GM23248 (cell line): ENCODE data around the gene OPALIN. TPM values are rescaled to one million over a fixed set of nuclear protein-coding genes. Genes with fewer than 3 reads are reported as not detected.

Source experiments
- DNase-seq: peaks from one replicate; pipeline ENCODE4 v3.0.0-alpha.2; 2015
- H2AFZ ChIP-seq: fragments of 200-600 bp; sonication (generic); 2 replicates; pipeline ENCODE4 v1.6.1; 2016; ENCODE audit warnings: antibody characterized with exemption
- H3F3A ChIP-seq: fragments of 200-600 bp; sonication (generic); 2 replicates; pipeline ENCODE4 v1.6.1; 2016; ENCODE audit warnings: mild to moderate bottlenecking, antibody characterized with exemption, mixed run types; ENCODE audit not compliant: insufficient read depth
- H3K27ac ChIP-seq: fragments of 200-600 bp; sonication (generic); 2 replicates; pipeline ENCODE4 v1.5.1; 2016; ENCODE audit warnings: mild to moderate bottlenecking
- H3K27me3 ChIP-seq: fragments of 200-600 bp; sonication (generic); replicated peaks from 2 replicates; pipeline ENCODE4 v1.6.1; 2016; ENCODE audit warnings: mild to moderate bottlenecking; ENCODE audit not compliant: insufficient read depth
- H3K36me3 ChIP-seq: fragments of 200-600 bp; sonication (generic); 2 replicates; pipeline ENCODE4 v1.6.1; 2016; ENCODE audit warnings: low read depth, mild to moderate bottlenecking
- H3K4me1 ChIP-seq: fragments of 200-600 bp; sonication (generic); 2 replicates; pipeline ENCODE4 v1.6.1; 2016; ENCODE audit warnings: mild to moderate bottlenecking; ENCODE audit not compliant: insufficient read depth
- H3K4me2 ChIP-seq: fragments of 200-600 bp; sonication (generic); one replicate; pipeline ENCODE4 v1.6.1; 2016; ENCODE audit warnings: mild to moderate bottlenecking; ENCODE audit not compliant: unreplicated experiment
- H3K4me3 ChIP-seq: fragments of 200-600 bp; sonication (generic); 2 replicates; pipeline ENCODE4 v1.5.1; 2016; ENCODE audit warnings: mild to moderate bottlenecking
- H3K79me2 ChIP-seq: fragments of 200-600 bp; sonication (generic); 2 replicates; pipeline ENCODE4 v1.6.1; 2016; ENCODE audit warnings: mild to moderate bottlenecking; ENCODE audit not compliant: insufficient read depth
- H3K9ac ChIP-seq: fragments of 200-600 bp; sonication (generic); 2 replicates; pipeline ENCODE4 v1.6.1; 2016; ENCODE audit warnings: mild to moderate bottlenecking
- H3K9me2 ChIP-seq: fragments of 200-600 bp; sonication (generic); 2 replicates; pipeline ENCODE4 v1.6.1; 2016; ENCODE audit warnings: mixed run types, mild to moderate bottlenecking, moderate library complexity; ENCODE audit not compliant: insufficient read depth
- H3K9me3 ChIP-seq: fragments of 200-600 bp; sonication (generic); one replicate; pipeline ENCODE4 v1.6.1; 2017; ENCODE audit warnings: low read depth
- H4K20me1 ChIP-seq: fragments of 200-600 bp; sonication (generic); 2 replicates; pipeline ENCODE4 v1.6.0; 2016; ENCODE audit not compliant: insufficient read depth
- EZH2 ChIP-seq: fragments of 200-600 bp; sonication (generic); IDR thresholded peaks from 2 replicates; pipeline ENCODE4 v1.6.1; 2018; ENCODE audit warnings: antibody characterized with exemption, mild to moderate bottlenecking; ENCODE audit not compliant: insufficient read depth, poor library complexity, severe bottlenecking
- EZH2phosphoT487 ChIP-seq: fragments of 200-600 bp; sonication (generic); IDR thresholded peaks from 2 replicates; pipeline ENCODE4 v1.6.1; 2018; ENCODE audit warnings: antibody characterized with exemption, moderate library complexity, mild to moderate bottlenecking, low read depth; ENCODE audit not compliant: insufficient read depth
- WGBS, 2 experiments: methylation state at CpG; one replicate each; pipeline ENCODE4 v1.1.6; 2015 to 2017; ENCODE audit warnings: low lambda C conversion rate in 2 of 2, low coverage in 1 of 2; ENCODE audit errors: missing lambda C conversion rate in 2 of 2; 5-methylcytosine and 5-hydroxymethylcytosine counted together
- in situ Hi-C: fragments of 300-500 bp; cut with MboI; formaldehyde crosslinking; loops from 2 replicates; pipeline ENCODE4 v1.15.0; 2020
- polyA plus RNA-seq: library from polyadenylated mRNA; unstranded; fragments of >200 nt; fragmentation: Nextera tagmentation; extraction: Ambion mirVana; gene quantifications from 2 replicates; pipeline ENCODE4 v1.2.1, GENCODE V29; 2016
- total RNA-seq: library from RNA; depleted of rRNA; stranded (reverse); fragments of >200 nt; shearing (Covaris generic); gene quantifications from 2 replicates; pipeline ENCODE4 v1.2.3, GENCODE V29; 2014

Gene OPALIN
- total and polyA plus RNA-seq, 2 experiments from 2014 or later = not detected

DNA sequence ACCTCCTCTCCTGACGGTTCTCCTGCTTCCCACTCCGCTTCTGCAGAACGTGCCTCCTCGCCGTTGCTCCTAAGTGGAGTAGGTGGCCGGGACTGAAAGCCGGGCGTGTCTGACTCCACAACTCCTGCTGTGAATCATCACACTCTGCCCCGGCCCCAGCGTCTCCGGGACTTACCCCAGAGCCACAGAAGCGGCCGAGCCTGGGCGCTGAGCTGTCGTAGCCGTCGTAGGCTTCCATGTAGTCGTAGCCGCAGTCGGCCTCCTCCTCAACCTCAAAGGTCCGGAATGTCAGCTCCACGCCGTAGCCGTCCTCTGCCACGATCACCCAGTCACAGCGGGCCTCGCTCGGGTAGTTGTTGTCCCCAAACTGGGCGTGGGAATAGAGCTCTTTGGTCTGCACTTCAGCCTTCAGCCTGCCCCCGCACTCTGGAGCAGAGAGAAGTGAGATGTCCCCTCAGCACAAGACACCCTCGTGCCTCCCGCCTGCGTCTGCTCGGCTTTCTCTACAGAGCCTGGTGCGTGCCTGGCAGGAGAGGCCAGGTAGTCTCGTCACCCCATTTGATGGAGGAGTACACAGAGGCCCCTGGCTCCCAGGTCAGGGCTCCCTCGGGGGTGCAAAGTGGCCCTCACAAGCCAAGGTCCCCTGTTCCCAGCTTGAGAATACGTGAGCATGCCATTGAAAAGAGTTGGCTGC, 11.2 kb upstream of the OPALIN start:
- no peak overlapping the region for H3K9ac ChIP-seq
- no peak overlapping the region for H3K27ac ChIP-seq
- H3K4me3 ChIP-seq = no peak overlapping the region
- DNase-seq = peak; percentile 8
- H3K79me2 ChIP-seq = no peaks in the 10 kb centered on the region
- H3K9me3 ChIP-seq = no peaks in the 10 kb centered on the region
- no peaks in the 10 kb centered on the region for H3K36me3 ChIP-seq
- H3K4me1 ChIP-seq = no peaks in the 10 kb centered on the region
- H3K4me2 ChIP-seq = no peak overlapping the region
- WGBS, 2 experiments = 72 to 76% methylated on average over 37 of the region's 38 CpGs
- H3K9me2 ChIP-seq = no peaks in the 10 kb centered on the region
- H3F3A ChIP-seq = no peaks in the 10 kb centered on the region
- H3K27me3 ChIP-seq = peaks cover 6% of the 10 kb centered on the region
- no peak overlapping the region for H2AFZ ChIP-seq
- H4K20me1 ChIP-seq = no peaks in the 10 kb centered on the region
- in situ Hi-C loops = no loop called here
- TF ChIP-seq EZH2 (no peak), EZH2phosphoT487 (no peak)

DNA sequence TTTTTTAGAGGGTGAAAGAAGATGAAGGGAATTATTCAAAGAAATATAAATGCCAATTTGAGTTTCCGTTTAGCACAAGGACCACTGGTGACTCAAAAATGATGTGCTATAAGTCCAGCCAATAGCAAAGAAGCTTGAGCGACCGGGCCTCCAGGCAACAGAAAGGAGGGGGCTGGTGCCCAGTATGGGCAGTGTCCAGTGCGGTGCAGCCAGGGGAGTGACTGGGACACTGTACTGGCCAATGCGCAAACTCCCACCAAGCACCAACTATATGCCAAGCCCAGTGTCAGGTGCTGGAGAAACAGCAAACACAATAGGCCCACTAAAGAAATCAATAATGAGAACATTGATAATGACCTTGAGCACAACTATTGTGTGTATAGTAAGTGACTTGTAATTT, 10.2 kb upstream of the OPALIN start:
- in situ Hi-C loops = no loop called here
- H2AFZ ChIP-seq = no peak overlapping the region
- H3K4me1 ChIP-seq = no peaks in the 10 kb centered on the region
- H3K4me2 ChIP-seq = no peak overlapping the region
- 65 to 73% methylated on average over 5 of the region's 5 CpGs for WGBS, 2 experiments
- no peak overlapping the region for H3K4me3 ChIP-seq
- no peaks in the 10 kb centered on the region for H3F3A ChIP-seq
- no peaks in the 10 kb centered on the region for H3K36me3 ChIP-seq
- no peak overlapping the region for H3K27ac ChIP-seq
- no peaks in the 10 kb centered on the region for H3K9me3 ChIP-seq
- H3K79me2 ChIP-seq = no peaks in the 10 kb centered on the region
- H3K9ac ChIP-seq = no peak overlapping the region
- DNase-seq = no peak
- TF ChIP-seq EZH2phosphoT487 (no peak), EZH2 (no peak)
- H4K20me1 ChIP-seq = no peaks in the 10 kb centered on the region
- no peaks in the 10 kb centered on the region for H3K9me2 ChIP-seq
- H3K27me3 ChIP-seq = peaks cover 10% of the 10 kb centered on the region

DNA sequence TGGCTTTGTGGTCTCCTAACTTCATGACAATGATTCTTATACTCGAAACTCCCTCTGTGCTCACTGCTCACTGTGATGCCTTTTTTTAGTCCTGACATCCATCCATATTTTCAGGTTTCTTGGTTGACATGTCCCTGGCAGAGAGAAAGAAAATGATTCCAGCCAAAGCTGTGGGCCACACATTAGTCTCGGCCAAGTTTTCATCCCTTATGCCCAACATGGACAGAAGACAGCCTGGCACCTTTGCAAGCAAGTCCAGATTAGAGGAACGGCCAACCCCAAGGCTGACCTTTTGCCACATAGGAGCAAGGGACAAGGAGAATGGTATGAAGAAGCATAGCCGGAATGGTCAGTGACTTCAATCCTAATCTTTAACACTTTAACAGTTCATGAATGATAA, 8.7 kb upstream of the OPALIN start:
- Histone ChIP-seq H3K27me3 (peaks cover 10% of the 10 kb centered on the region), H3K9me2 (no peaks in the 10 kb centered on the region), H2AFZ (no peak overlapping the region), H3F3A (no peaks in the 10 kb centered on the region), H3K36me3 (no peaks in the 10 kb centered on the region), H4K20me1 (no peaks in the 10 kb centered on the region), H3K4me3 (no peak overlapping the region), H3K27ac (no peak overlapping the region), H3K9ac (no peak overlapping the region), H3K9me3 (no peaks in the 10 kb centered on the region), H3K4me1 (no peaks in the 10 kb centered on the region), H3K4me2 (no peak overlapping the region), H3K79me2 (no peaks in the 10 kb centered on the region)
- DNase-seq = no peak
- in situ Hi-C loops = no loop called here
- TF ChIP-seq EZH2 = no peak
- no peak for TF ChIP-seq EZH2phosphoT487
- WGBS, 2 experiments = 16 to 22% methylated on average over 4 of the region's 4 CpGs

DNA sequence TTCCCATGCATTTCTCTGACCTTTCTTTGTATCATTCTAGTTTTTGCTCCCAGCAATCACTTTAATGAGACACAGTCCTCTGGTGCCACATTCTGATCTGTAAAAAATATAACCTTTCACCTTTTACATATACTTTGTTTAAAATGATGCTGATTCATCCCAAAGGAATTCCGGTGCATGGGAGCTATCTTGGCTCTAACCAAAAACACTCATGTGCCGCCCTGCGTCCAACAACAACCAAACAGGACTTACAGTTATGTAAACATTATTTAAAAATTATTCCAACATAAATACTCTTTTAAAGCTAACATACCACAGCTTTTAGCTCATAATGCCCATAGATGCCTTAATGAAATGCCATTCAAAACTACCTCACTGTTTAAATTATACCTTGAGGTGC, 7.7 kb upstream of the OPALIN start:
- Histone ChIP-seq H3K27ac (no peak overlapping the region), H3K9me3 (no peaks in the 10 kb centered on the region), H3K36me3 (no peaks in the 10 kb centered on the region), H3K4me1 (no peaks in the 10 kb centered on the region), H4K20me1 (no peaks in the 10 kb centered on the region), H3K27me3 (peaks cover 10% of the 10 kb centered on the region), H3F3A (no peaks in the 10 kb centered on the region), H3K4me3 (no peak overlapping the region), H3K9ac (no peak overlapping the region), H2AFZ (no peak overlapping the region), H3K4me2 (no peak overlapping the region), H3K9me2 (no peaks in the 10 kb centered on the region), H3K79me2 (no peaks in the 10 kb centered on the region)
- no peak for TF ChIP-seq EZH2phosphoT487
- TF ChIP-seq EZH2 = no peak
- WGBS, 2 experiments = 77 to 90% methylated on average over 3 of the region's 3 CpGs
- no peak for DNase-seq
- in situ Hi-C loops = no loop called here

DNA sequence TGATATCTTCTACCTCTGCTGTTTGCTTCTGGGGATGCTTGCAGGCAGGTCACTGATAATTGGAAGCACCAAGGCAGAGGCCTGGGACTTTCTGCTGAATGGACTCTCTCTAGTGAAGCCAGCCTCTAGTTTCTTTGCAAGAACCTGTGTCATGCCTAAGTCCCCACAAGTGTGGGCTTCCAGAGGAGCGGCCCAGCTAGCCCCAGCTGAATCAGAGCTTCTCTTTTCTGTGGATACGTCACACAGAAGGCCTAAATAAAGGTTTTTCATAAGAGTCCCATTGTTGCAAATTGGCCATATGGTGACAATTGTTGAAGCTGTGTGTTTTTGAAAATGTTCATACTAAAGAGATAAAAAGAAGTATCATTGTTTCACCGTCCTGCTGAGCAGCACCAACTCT, 6.8 kb upstream of the OPALIN start:
- no peak for DNase-seq
- Histone ChIP-seq H3K4me1 (no peaks in the 10 kb centered on the region), H3K4me2 (no peak overlapping the region), H3K27me3 (peaks cover 10% of the 10 kb centered on the region), H3F3A (no peaks in the 10 kb centered on the region), H3K36me3 (no peaks in the 10 kb centered on the region), H2AFZ (no peak overlapping the region), H3K79me2 (no peaks in the 10 kb centered on the region), H3K9ac (no peak overlapping the region), H4K20me1 (no peaks in the 10 kb centered on the region), H3K9me3 (no peaks in the 10 kb centered on the region), H3K27ac (no peak overlapping the region), H3K9me2 (no peaks in the 10 kb centered on the region), H3K4me3 (no peak overlapping the region)
- 63 to 64% methylated on average over 3 of the region's 3 CpGs for WGBS, 2 experiments
- TF ChIP-seq EZH2 (no peak), EZH2phosphoT487 (no peak)
- in situ Hi-C loops = no loop called here
